NB4 (cell line): ENCODE data around the gene HLA-DQB1.
"Not testable (repeated sequence)": the region's sequence is repeated elsewhere in the genome, so short reads cannot be mapped to it uniquely, and the experiment has no call there.

Experiments used
- DNase-seq: peaks from one replicate; pipeline ENCODE4 v3.0.0; 2010; ENCODE audit warnings: low read depth
- H3K4me3 ChIP-seq: one replicate; pipeline ENCODE4 v1.5.1; 2011; ENCODE audit warnings: mild to moderate bottlenecking, low read depth, low read length, moderate library complexity
- CTCF ChIP-seq: IDR thresholded peaks from one replicate; pipeline ENCODE4 v1.5.1; 2012; ENCODE audit warnings: low read depth, low read length
- MAX ChIP-seq: IDR thresholded peaks from 2 replicates; pipeline ENCODE4 v1.6.1; 2011; ENCODE audit warnings: low read depth, low read length
- MYC ChIP-seq: IDR thresholded peaks from 2 replicates; pipeline ENCODE4 v1.6.1; 2011; ENCODE audit warnings: low read depth, low read length
- POLR2A ChIP-seq: IDR thresholded peaks from 2 replicates; pipeline ENCODE4 v1.6.1; 2011; ENCODE audit warnings: mild to moderate bottlenecking; ENCODE audit not compliant: insufficient read length; ENCODE audit errors: extremely low read depth

The HLA-DQB1 gene

GRCh38 chr6:32666420-32667300 lies at the start of gene HLA-DQB1:
TSS of gene HLA-DQB1 (minus strand) at chr6:32666657. CDS start at chr6:32666607, 50 bp downstream.
- no peak within 1 kb of the TSS for H3K4me3 ChIP-seq
- no peak for TF ChIP-seq MAX
- no peak for TF ChIP-seq CTCF
- TF ChIP-seq POLR2A: no peak
- TF ChIP-seq MYC: no peak
- peak; percentile 33 for DNase-seq

- TF ChIP-seq CTCF (no peak), MYC (no peak), POLR2A (no peak), MAX (no peak)
- H3K4me3 ChIP-seq: no peak overlapping the region
- DNase-seq: no peak
Measured at GRCh38 chr6:32713241-32713640, 46.8 kb upstream of the HLA-DQB1 start.

- no peak for TF ChIP-seq POLR2A
- TF ChIP-seq CTCF: no peak
- TF ChIP-seq MYC: no peak
- TF ChIP-seq MAX: no peak
- no peak overlapping the region for H3K4me3 ChIP-seq
- no peak for DNase-seq
Measured at GRCh38 chr6:32709625-32710024, 43.2 kb upstream of the HLA-DQB1 start.

- DNase-seq, H3K4me3 ChIP-seq: not testable (repeated sequence)
Measured at GRCh38 chr6:32705164-32705563, 38.7 kb upstream of the HLA-DQB1 start.

GRCh38 chr6:32703347-32703746 lies 36.9 kb upstream of the HLA-DQB1 start:
- no peak overlapping the region for H3K4me3 ChIP-seq
- DNase-seq: no peak

More at GRCh38 chr6:32703347-32703746, 36.9 kb upstream of the HLA-DQB1 start:
- TF ChIP-seq MYC (no peak), CTCF (no peak), POLR2A (no peak), MAX (no peak)
